Colon (tissue), 2 donors: Measurements from ENCODE around the gene MYLK.
"Not testable (repeated sequence)": the region's sequence is repeated elsewhere in the genome, so short reads cannot be mapped to it uniquely, and the experiment has no call there.

Experiments used
- FAIRE-seq: peaks from 2 replicates; lab custom pipeline; 2012; peaks lifted over from hg19 to GRCh38; lab: Jason Lieb, UNC
- donor health status: control.
- donor health status: control.

The MYLK gene

DNA sequence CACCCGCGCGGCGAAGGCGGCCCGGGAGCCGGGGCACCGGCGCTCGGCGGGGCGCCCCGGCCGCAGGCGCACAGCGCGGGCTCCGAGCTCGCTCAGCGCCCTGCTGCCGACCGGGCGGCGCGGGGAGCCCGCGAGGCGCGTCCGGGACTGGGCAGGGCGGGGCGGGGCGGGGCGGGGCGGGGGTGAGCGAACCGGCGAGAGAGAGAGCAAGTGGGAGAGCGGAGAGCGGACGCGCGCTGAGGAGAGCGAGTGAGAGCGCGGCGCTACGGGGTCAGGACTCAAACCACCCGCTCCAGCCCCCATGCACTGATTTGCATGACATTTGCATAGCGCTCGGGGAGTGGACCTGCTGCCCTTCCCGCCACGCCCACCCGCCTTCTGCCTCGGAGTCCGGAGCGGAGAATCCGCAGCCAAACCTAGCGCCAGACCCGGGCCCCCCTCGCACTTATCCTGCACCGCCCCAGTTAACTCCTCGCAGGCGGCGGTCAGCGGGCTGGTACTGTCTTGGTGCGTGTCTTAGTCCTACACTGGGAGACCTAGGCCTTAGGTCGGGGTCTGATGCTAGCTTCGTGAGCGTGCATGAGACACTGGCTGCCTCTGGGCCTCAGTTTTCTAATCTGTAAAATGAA, at the start of gene MYLK:
Gene MYLK, minus strand, starts transcription at position 130 of the 629 bp plus-strand sequence. CDS start 90,491 bp downstream, outside the sequence.
- FAIRE-seq: no peak

DNA sequence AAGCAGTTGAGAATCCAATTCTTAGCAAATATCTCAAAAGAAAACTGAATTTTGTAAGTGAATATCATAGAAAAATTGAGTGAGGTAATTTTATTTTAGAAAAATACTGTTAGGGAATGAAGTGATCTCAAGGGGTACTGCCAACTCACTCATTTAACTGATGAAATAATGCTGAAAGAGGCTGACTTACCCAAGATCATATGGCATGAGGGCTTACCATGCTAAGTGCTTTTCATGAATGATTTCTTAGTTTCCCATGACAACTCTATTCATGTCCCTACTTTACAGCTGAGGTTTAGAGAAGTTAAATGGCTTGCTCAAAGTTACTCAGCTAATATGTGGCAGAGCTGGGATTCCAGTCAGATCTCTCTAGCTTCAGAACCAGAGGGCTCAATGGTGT, 46.3 kb upstream of the MYLK start:
- no peak for FAIRE-seq

DNA sequence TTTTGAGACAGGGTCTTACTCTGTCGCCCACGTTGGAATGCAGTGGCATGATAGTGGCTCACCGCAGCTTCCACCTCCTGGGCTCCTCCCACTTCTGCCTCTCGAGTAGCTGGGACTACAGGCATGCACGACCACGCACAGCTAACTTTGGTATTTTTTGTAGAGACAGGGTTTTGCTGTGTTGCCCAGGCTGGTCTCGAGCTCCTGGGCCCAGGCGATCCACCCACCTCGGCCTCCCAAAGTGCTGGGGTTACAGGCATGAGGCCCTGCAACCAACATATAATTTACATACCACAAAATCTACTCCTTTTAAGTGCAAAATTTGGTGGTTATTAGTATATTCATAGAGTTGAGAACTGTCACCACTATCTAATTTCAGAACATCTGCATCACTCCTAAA, 45.2 kb upstream of the MYLK start:
- FAIRE-seq: no peak

- FAIRE-seq: peak; percentile 95
Measured at GRCh38 chr3:123926396-123926795, 42.3 kb upstream of the MYLK start.

GRCh38 chr3:123920868-123921267, 36.7 kb upstream of the MYLK start:
- FAIRE-seq: no peak

DNA sequence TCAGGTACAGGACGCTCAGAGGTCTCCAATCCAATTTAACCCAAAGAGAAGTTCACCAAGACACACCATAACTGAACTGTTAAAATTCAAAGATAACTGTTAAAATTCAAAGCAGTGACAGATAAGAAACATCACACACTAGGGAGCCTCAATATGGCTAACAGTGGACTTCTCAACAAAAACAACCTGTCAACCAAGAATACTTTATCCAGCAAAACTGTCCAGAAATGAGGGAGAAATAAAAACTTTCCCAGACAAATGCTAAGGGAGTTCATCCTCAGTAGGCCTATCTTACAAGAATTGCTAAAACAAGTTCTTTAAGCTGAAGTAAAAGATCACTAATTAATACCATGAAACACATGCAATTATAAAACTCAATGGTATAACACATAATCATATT, 36.3 kb upstream of the MYLK start:
- no peak for FAIRE-seq

- no peak for FAIRE-seq
Measured at GRCh38 chr3:123919353-123919752, 35.2 kb upstream of the MYLK start.

DNA sequence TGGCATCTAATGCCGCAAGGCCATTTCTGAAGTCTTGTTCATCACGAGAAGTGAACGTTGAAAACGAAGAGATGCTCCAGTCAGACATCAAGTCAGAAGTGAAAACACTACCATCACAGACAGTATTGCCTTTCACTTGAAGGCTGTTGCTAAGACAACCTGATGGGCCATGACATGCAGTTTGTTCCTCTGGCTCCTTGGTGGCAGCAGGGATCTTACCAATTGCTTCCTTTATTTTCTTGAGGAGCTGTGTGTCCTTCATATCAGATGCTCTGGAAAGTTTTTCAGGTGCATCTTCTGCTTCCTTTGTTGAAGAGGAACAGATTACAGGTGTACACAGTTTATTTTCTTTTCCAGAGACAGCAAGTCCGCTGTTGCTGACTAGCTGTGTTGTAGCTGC, 30.7 kb upstream of the MYLK start:
- no peak for FAIRE-seq

DNA sequence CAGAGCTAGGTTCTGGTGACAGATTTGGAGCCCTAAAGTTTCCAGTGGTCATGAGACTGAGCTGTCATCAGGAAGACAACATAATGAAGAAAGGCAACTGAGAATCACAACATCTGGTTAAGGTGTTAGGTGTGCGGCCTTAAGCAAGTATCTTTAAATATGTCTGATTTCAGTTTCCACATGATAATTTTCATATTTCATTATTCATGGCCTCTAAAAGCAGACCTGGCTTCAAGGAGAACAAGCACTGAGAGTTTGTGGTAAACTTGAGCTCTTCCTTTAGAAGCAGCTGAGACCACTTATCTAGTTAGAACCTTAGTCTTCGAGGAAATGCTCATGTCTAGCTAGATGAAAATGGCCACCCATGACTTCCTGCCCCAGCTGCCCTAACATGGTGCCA, 25.7 kb upstream of the MYLK start:
- no peak for FAIRE-seq

- no peak for FAIRE-seq
Measured at GRCh38 chr3:123907720-123908119, 23.6 kb upstream of the MYLK start.

DNA sequence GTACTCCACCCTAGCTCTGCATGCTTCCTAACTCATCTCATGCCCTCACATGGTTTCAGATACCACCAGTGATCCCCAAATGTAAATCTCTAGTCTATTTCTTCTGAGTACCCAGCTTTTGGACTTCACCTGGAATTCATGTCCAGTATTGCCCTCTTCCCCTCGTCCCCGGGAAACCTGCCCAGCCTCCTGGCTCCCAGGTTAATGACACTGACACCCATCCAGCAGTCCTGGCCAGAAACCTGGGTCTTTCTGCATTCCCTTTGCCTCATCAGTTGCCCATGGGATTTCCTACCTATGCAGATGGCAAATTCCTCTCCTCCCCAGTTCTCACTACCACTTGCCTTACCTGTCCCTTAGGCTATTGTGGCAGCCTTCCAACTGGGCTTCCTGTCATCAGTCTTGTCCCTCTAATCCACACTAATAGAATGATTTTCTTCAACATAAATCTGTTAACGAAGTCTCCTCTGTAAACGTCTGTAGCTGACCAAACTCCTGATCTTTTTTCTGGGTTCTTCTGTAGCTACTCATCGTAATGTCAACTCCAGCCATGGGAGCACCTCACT, 15.3 kb upstream of the MYLK start:
- no peak for FAIRE-seq

GRCh38 chr3:123893012-123893411, 8.9 kb upstream of the MYLK start:
- no peak for FAIRE-seq

- no peak for FAIRE-seq
Measured at GRCh38 chr3:123892195-123892594, 8.1 kb upstream of the MYLK start.

GRCh38 chr3:123890991-123891390, 6.9 kb upstream of the MYLK start:
- not testable (repeated sequence) for FAIRE-seq

DNA sequence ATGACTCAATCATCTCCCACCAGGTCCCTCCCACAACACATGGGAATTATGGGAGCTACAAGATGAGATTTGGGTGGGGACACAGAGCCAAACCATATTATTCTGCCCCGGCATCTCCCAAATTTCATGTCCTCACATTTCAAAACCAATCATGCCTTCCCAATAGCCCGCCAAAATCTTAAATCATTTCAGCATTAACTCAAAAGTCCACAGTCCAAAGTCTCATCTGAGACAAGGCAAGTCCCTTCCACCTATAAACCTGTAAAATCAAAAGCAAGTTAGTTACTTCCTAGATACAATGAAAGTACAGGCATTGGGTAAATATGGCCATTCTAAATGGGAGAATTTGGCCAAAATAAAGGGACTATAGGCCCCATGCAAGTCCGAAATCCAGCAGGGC, 6.0 kb upstream of the MYLK start:
- FAIRE-seq: not testable (repeated sequence)

DNA sequence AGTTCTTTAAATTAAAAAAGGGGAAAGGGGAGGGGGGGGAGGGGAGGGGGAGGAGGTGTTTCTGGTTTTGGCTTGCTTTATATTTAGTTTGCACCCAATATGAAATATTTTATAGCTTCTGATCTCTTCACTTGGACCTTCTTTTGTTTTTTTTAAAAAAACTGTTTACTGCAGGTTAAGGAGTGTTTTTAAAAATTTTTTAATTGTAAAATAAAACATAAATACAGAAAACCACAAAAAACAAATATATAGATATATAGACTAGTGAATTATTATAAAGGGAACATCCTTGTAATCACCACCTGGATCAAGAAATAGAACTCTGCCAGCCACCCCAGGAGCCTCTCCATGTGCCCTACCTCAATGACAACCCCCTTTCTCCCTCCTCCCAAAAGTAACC, 861 bp upstream of the MYLK start:
- FAIRE-seq: no peak

DNA sequence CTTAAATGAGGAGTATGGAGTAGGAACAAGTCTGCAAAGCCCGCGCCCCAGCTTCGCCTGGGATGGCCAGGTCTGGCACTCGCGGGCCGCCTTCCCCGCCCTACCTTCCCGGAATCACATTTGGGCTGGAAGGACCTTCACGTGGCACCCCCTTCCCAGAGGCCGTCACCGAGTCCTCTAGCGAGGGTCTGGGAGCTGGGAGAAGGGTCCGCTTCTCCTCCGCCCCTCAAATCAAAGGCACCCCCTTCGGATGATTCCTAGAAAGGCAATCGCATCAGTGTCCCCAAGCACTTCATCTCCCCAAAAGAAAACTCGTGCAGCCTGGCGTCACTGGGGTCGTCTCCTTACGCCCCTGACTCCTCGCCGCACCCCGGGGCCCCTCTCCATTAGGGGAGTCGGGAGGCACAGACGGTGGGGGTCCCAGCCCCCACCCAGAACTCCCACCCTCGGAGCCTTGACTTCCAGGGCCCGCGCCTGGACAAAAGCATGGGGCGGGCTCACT, 380 bp downstream of the MYLK start:
- FAIRE-seq: no peak

- no peak for FAIRE-seq
Measured at GRCh38 chr3:123883111-123883510, 1.0 kb downstream of the MYLK start.

GRCh38 chr3:123881771-123882170, 2.4 kb downstream of the MYLK start:
- no peak for FAIRE-seq

DNA sequence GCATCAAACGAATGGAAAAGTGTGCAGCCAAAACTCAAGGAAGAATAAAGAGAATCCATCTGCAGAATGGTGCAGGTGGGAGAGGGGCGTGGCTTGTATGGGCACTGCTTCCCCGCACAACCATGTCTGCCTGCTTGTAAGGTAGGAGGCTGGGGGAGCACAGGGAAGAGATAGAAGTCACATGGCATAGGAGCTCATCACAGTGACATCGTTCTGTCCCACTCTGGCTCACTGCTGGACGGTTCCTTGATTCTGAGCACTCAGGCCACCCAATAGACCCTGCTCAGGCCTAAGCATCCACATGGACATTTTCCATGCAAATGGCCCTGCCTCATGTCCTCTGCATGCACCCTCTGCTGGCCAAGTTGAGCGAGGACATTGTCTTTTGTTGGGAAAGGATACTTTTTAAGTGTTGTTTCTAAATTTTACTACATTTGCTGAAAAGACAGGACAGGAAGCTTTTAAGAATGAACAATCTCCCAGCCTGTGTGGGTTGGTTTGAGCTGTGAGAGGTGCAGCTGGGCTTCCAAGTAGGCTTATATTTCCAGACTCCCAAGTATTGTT, 3.1 kb downstream of the MYLK start:
- FAIRE-seq: no peak

GRCh38 chr3:123878807-123879206, 5.3 kb downstream of the MYLK start:
- no peak for FAIRE-seq

DNA sequence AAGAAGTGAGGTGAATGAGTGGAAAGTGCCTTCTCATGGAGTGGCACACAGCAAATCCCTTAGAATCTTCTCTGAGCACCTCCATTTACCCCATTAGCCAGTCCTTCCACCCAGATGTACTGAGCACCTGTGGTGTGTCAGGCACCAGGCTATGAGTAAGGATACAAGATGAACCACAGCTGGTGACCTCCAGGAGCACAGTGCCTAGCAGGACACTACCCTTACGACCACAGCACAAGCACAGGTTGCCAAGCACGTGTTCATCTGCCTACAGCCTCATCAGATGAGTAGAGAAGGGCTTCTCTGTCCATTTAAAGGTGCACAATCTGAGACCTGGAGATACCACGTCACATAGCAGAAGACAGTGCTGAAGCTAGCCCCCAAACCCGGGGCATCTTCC, 6.2 kb downstream of the MYLK start:
- no peak for FAIRE-seq

GRCh38 chr3:123877466-123877865, 6.7 kb downstream of the MYLK start:
- no peak for FAIRE-seq

- no peak for FAIRE-seq
Measured at GRCh38 chr3:123876858-123877257, 7.3 kb downstream of the MYLK start.
